ENCODE results near the gene SLC29A3. TPM values are rescaled to one million over a fixed set of nuclear protein-coding genes. Genes with fewer than 3 reads are reported as not detected.

The SLC29A3 gene
- total and polyA plus RNA-seq, 10 of the 15 experiments (the other 5 are each of a cell fraction or from before 2014, with no cell fraction given) = 1.5 to 4.0 (median 2.7) TPM

DNA sequence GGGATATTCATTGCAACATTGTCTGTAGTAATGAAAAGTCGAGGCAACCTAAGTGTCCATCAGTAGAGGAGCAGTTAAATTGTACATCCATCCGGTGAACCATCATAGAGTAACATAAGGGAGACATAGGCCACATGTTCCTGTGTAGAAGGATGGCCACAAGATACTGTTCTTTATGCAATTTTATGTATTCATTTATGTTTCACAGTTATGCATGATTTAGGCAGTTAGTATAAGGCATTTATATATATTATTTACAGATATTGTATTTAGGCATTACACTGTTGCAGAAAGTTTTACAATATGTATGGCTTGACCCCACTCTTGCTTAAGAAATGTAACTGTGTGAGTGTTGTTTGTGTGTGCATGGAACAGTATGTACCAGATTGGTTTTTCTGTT is 41.7 kb downstream of the SLC29A3 start (continued):
- TF ChIP-seq, protein P1, sequence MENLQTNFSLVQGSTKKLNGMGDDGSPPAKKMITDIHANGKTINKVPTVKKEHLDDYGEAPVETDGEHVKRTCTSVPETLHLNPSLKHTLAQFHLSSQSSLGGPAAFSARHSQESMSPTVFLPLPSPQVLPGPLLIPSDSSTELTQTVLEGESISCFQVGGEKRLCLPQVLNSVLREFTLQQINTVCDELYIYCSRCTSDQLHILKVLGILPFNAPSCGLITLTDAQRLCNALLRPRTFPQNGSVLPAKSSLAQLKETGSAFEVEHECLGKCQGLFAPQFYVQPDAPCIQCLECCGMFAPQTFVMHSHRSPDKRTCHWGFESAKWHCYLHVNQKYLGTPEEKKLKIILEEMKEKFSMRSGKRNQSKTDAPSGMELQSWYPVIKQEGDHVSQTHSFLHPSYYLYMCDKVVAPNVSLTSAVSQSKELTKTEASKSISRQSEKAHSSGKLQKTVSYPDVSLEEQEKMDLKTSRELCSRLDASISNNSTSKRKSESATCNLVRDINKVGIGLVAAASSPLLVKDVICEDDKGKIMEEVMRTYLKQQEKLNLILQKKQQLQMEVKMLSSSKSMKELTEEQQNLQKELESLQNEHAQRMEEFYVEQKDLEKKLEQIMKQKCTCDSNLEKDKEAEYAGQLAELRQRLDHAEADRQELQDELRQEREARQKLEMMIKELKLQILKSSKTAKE (IDR thresholded peaks at IDR 0.05; ENCODE audit: low read depth, poor library complexity, severe bottlenecking) = no peak

DNA sequence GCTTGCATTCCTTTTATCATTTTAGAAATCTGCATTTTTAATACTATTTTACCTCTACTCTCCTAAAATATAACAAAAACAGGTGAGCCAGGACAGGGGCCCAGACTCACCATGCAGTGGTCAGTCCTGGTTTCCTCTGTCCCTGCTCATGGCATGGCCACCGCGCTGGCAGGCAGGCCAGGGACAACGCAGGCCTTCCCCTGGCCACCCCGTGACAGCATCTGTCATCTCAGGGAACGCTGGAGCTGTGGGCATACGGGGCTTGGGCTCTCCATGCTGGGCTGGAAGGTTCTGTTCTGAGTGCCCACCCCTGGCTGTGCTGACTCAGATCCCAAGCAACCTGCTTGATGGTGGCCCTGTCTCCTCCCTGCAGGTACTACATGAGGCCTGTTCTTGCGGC is 42.5 kb downstream of the SLC29A3 start:
- ATAC-seq = no peak
- POLR2A ChIA-PET = interaction anchor here (0.5 kb wide), 1 partner anchor 1361 kb away, joined by 3 read pairs; no protein-coding TSS in a partner anchor
- Histone ChIP-seq H3K4me2 (ENCODE audit: control insufficient read depth, insufficient read depth) (no peak overlapping the region), H3K4me1 (ENCODE audit: control insufficient read depth, insufficient read depth, low read length) (peaks cover 26% of the 10 kb centered on the region), H4K20me1 (ENCODE audit: control insufficient read depth, insufficient read depth) (no peaks in the 10 kb centered on the region), H2AFZ (ENCODE audit: control insufficient read depth, low read depth, low read length) (no peak overlapping the region), H3K27ac (ENCODE audit: control insufficient read depth, insufficient read depth) (no peak overlapping the region), H3K36me3 (ENCODE audit: control insufficient read depth in 2 of 2, insufficient read depth in 2 of 2, low read length in 1 of 2) (no peaks in the 10 kb centered on the region; a peak in 1 of 4 replicates), H3K9ac (ENCODE audit: control insufficient read depth, insufficient read depth, low read length) (no peak overlapping the region), H3K4me3 (no peak overlapping the region), H3K9me3 (replicated peaks; ENCODE audit: control insufficient read depth, insufficient read depth, low read length) (no peaks in the 10 kb centered on the region), H3K27me3 (replicated peaks in 1 of 2; ENCODE audit: control insufficient read depth in 2 of 2, insufficient read depth in 2 of 2, low read length in 1 of 2) (no peaks in the 10 kb centered on the region), H3K79me2 (ENCODE audit: control insufficient read depth, insufficient read depth, low read length) (no peaks in the 10 kb centered on the region)
- SMC1A ChIA-PET (ENCODE audit: uncharacterized antibody, unreplicated experiment) = interaction anchor here (2.0 kb wide), 1 partner anchor 17 kb away, joined by 5 read pairs; no protein-coding TSS in a partner anchor
- CTCF ChIA-PET = interaction anchor here (0.6 kb wide), 1 partner anchor 247 kb away, joined by 6 read pairs; no protein-coding TSS in a partner anchor
- no TSS peak for BruUV-seq (replicated peaks)
- WGBS (ENCODE audit: insufficient coverage, insufficient replicate concordance, low lambda C conversion rate, missing lambda C conversion rate) = 84% methylated on average over 6 of the region's 7 CpGs
- FAIRE-seq = no peak
- intact Hi-C loops (cut with micrococcal nuclease; ENCODE audit: unreplicated experiment) = no loop called here
- in situ Hi-C loops (cut with MboI) = no loop called here
- TF ChIP-seq IRF4 (IDR thresholded peaks at IDR 0.05; ENCODE audit: low read depth, low read length) = no peak
- TF ChIP-seq ZZZ3 (IDR thresholded peaks at IDR 0.05; ENCODE audit: control insufficient read depth, insufficient read length, low read depth) = no peak
- TF ChIP-seq, protein P2, sequence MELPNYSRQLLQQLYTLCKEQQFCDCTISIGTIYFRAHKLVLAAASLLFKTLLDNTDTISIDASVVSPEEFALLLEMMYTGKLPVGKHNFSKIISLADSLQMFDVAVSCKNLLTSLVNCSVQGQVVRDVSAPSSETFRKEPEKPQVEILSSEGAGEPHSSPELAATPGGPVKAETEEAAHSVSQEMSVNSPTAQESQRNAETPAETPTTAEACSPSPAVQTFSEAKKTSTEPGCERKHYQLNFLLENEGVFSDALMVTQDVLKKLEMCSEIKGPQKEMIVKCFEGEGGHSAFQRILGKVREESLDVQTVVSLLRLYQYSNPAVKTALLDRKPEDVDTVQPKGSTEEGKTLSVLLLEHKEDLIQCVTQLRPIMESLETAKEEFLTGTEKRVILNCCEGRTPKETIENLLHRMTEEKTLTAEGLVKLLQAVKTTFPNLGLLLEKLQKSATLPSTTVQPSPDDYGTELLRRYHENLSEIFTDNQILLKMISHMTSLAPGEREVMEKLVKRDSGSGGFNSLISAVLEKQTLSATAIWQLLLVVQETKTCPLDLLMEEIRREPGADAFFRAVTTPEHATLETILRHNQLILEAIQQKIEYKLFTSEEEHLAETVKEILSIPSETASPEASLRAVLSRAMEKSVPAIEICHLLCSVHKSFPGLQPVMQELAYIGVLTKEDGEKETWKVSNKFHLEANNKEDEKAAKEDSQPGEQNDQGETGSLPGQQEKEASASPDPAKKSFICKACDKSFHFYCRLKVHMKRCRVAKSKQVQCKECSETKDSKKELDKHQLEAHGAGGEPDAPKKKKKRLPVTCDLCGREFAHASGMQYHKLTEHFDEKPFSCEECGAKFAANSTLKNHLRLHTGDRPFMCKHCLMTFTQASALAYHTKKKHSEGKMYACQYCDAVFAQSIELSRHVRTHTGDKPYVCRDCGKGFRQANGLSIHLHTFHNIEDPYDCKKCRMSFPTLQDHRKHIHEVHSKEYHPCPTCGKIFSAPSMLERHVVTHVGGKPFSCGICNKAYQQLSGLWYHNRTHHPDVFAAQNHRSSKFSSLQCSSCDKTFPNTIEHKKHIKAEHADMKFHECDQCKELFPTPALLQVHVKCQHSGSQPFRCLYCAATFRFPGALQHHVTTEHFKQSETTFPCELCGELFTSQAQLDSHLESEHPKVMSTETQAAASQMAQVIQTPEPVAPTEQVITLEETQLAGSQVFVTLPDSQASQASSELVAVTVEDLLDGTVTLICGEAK (IDR thresholded peaks at IDR 0.05; ENCODE audit: borderline replicate concordance) = no peak
- no peak for TF ChIP-seq SIX5 (IDR thresholded peaks at IDR 0.05; ENCODE audit: low read depth, low read length, severe bottlenecking)
- no peak for TF ChIP-seq TAF1 (IDR thresholded peaks at IDR 0.05; ENCODE audit: borderline replicate concordance, low read depth, low read length)
- no peak for DNase-seq (ENCODE audit: low read depth, low spot score)
- RAD21 ChIA-PET (ENCODE audit: unreplicated experiment) = interaction anchor here (0.6 kb wide), 1 partner anchor 43 kb away, joined by 3 read pairs; the partner anchor contains the start of gene SLC29A3

Data from GM12878 (cell line).